GM23248 (cell line): Measurements from ENCODE around the gene PEAK1. TPM values are rescaled to one million over a fixed set of nuclear protein-coding genes. Genes with fewer than 3 reads are reported as not detected.
"Not testable (repeated sequence)": the region's sequence is repeated elsewhere in the genome, so short reads cannot be mapped to it uniquely, and the experiment has no call there.

Experiments used
- DNase-seq: peaks from one replicate; pipeline ENCODE4 v3.0.0-alpha.2; 2015
- H2AFZ ChIP-seq: fragments of 200-600 bp; sonication (generic); 2 replicates; pipeline ENCODE4 v1.6.1; 2016; ENCODE audit warnings: antibody characterized with exemption
- H3F3A ChIP-seq: fragments of 200-600 bp; sonication (generic); 2 replicates; pipeline ENCODE4 v1.6.1; 2016; ENCODE audit warnings: mild to moderate bottlenecking, antibody characterized with exemption, mixed run types; ENCODE audit not compliant: insufficient read depth
- H3K27ac ChIP-seq: fragments of 200-600 bp; sonication (generic); 2 replicates; pipeline ENCODE4 v1.5.1; 2016; ENCODE audit warnings: mild to moderate bottlenecking
- H3K27me3 ChIP-seq: fragments of 200-600 bp; sonication (generic); replicated peaks from 2 replicates; pipeline ENCODE4 v1.6.1; 2016; ENCODE audit warnings: mild to moderate bottlenecking; ENCODE audit not compliant: insufficient read depth
- H3K36me3 ChIP-seq: fragments of 200-600 bp; sonication (generic); 2 replicates; pipeline ENCODE4 v1.6.1; 2016; ENCODE audit warnings: low read depth, mild to moderate bottlenecking
- H3K4me1 ChIP-seq: fragments of 200-600 bp; sonication (generic); 2 replicates; pipeline ENCODE4 v1.6.1; 2016; ENCODE audit warnings: mild to moderate bottlenecking; ENCODE audit not compliant: insufficient read depth
- H3K4me2 ChIP-seq: fragments of 200-600 bp; sonication (generic); one replicate; pipeline ENCODE4 v1.6.1; 2016; ENCODE audit warnings: mild to moderate bottlenecking; ENCODE audit not compliant: unreplicated experiment
- H3K4me3 ChIP-seq: fragments of 200-600 bp; sonication (generic); 2 replicates; pipeline ENCODE4 v1.5.1; 2016; ENCODE audit warnings: mild to moderate bottlenecking
- H3K79me2 ChIP-seq: fragments of 200-600 bp; sonication (generic); 2 replicates; pipeline ENCODE4 v1.6.1; 2016; ENCODE audit warnings: mild to moderate bottlenecking; ENCODE audit not compliant: insufficient read depth
- H3K9ac ChIP-seq: fragments of 200-600 bp; sonication (generic); 2 replicates; pipeline ENCODE4 v1.6.1; 2016; ENCODE audit warnings: mild to moderate bottlenecking
- H3K9me2 ChIP-seq: fragments of 200-600 bp; sonication (generic); 2 replicates; pipeline ENCODE4 v1.6.1; 2016; ENCODE audit warnings: mixed run types, mild to moderate bottlenecking, moderate library complexity; ENCODE audit not compliant: insufficient read depth
- H3K9me3 ChIP-seq: fragments of 200-600 bp; sonication (generic); one replicate; pipeline ENCODE4 v1.6.1; 2017; ENCODE audit warnings: low read depth
- H4K20me1 ChIP-seq: fragments of 200-600 bp; sonication (generic); 2 replicates; pipeline ENCODE4 v1.6.0; 2016; ENCODE audit not compliant: insufficient read depth
- EZH2 ChIP-seq: fragments of 200-600 bp; sonication (generic); IDR thresholded peaks from 2 replicates; pipeline ENCODE4 v1.6.1; 2018; ENCODE audit warnings: antibody characterized with exemption, mild to moderate bottlenecking; ENCODE audit not compliant: insufficient read depth, poor library complexity, severe bottlenecking
- EZH2phosphoT487 ChIP-seq: fragments of 200-600 bp; sonication (generic); IDR thresholded peaks from 2 replicates; pipeline ENCODE4 v1.6.1; 2018; ENCODE audit warnings: antibody characterized with exemption, moderate library complexity, mild to moderate bottlenecking, low read depth; ENCODE audit not compliant: insufficient read depth
- WGBS, 2 experiments: methylation state at CpG; one replicate each; pipeline ENCODE4 v1.1.6; 2015 to 2017; ENCODE audit warnings: low lambda C conversion rate in 2 of 2, low coverage in 1 of 2; ENCODE audit errors: missing lambda C conversion rate in 2 of 2; 5-methylcytosine and 5-hydroxymethylcytosine counted together
- in situ Hi-C: fragments of 300-500 bp; cut with MboI; formaldehyde crosslinking; loops from 2 replicates; pipeline ENCODE4 v1.15.0; 2020
- polyA plus RNA-seq: library from polyadenylated mRNA; unstranded; fragments of >200 nt; fragmentation: Nextera tagmentation; extraction: Ambion mirVana; gene quantifications from 2 replicates; pipeline ENCODE4 v1.2.1, GENCODE V29; 2016
- total RNA-seq: library from RNA; depleted of rRNA; stranded (reverse); fragments of >200 nt; shearing (Covaris generic); gene quantifications from 2 replicates; pipeline ENCODE4 v1.2.3, GENCODE V29; 2014

The PEAK1 gene
- total and polyA plus RNA-seq, 2 experiments from 2014 or later = 22.4 to 74.5 TPM

GRCh38 chr15:77187751-77188464 is 232.0 kb downstream of the PEAK1 start:
- no peaks in the 10 kb centered on the region for H3K9me3 ChIP-seq
- peak overlapping the region; percentile 29 for H3K9ac ChIP-seq
- WGBS, 2 experiments = 50% methylated on average over 4 of the region's 4 CpGs
- H3K79me2 ChIP-seq = peaks cover 9% of the 10 kb centered on the region; the same call in 1 of the 2 replicates
- peak overlapping the region; percentile 55 for H3K4me2 ChIP-seq
- peaks cover 28% of the 10 kb centered on the region for H3K4me1 ChIP-seq
- TF ChIP-seq EZH2phosphoT487 (no peak), EZH2 (no peak)
- in situ Hi-C loops = no loop called here
- peak overlapping the region; percentile 9; the same call in 1 of the 2 replicates for H3K4me3 ChIP-seq
- no peaks in the 10 kb centered on the region for H3K9me2 ChIP-seq
- H2AFZ ChIP-seq = no peak overlapping the region
- H3K36me3 ChIP-seq = no peaks in the 10 kb centered on the region
- no peaks in the 10 kb centered on the region for H4K20me1 ChIP-seq
- peak overlapping the region; percentile 59 for H3K27ac ChIP-seq
- H3F3A ChIP-seq = peaks cover 15% of the 10 kb centered on the region
- no peaks in the 10 kb centered on the region for H3K27me3 ChIP-seq
- DNase-seq = peak; percentile 78

DNA sequence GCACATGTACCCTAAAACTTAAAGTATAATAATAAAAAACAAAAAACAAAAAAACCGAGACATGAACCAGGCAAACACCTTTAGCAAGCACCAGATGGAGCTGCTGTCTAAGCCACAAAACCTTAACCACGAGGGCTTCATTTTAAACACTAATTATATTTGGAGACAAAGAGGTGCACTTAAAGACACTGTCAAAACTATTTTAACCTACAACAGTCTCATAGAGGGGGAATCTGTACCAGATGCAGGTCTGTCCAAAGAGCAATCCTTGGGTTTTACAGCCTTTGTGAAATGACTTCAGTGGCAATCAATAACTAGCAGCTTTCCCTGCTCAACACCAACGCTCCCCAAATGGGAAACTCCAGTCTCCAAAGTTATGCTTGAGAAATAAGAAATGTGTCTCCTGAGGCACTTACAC is 233.3 kb downstream of the PEAK1 start:
- Histone ChIP-seq H2AFZ (no peak overlapping the region), H4K20me1 (no peaks in the 10 kb centered on the region), H3K9ac (no peak overlapping the region), H3K4me2 (no peak overlapping the region), H3K27me3 (no peaks in the 10 kb centered on the region), H3K79me2 (peaks cover 9% of the 10 kb centered on the region; the same call in 1 of the 2 replicates), H3F3A (peaks cover 18% of the 10 kb centered on the region), H3K9me2 (no peaks in the 10 kb centered on the region), H3K27ac (no peak overlapping the region), H3K36me3 (peaks cover 5% of the 10 kb centered on the region; the same call in 1 of the 2 replicates), H3K9me3 (no peaks in the 10 kb centered on the region), H3K4me1 (peaks cover 28% of the 10 kb centered on the region), H3K4me3 (no peak overlapping the region)
- in situ Hi-C loops = no loop called here
- 56% methylated on average over 3 of the region's 3 CpGs for WGBS, 2 experiments
- DNase-seq = peak; percentile 56
- no peak for TF ChIP-seq EZH2phosphoT487
- TF ChIP-seq EZH2 = no peak

DNA sequence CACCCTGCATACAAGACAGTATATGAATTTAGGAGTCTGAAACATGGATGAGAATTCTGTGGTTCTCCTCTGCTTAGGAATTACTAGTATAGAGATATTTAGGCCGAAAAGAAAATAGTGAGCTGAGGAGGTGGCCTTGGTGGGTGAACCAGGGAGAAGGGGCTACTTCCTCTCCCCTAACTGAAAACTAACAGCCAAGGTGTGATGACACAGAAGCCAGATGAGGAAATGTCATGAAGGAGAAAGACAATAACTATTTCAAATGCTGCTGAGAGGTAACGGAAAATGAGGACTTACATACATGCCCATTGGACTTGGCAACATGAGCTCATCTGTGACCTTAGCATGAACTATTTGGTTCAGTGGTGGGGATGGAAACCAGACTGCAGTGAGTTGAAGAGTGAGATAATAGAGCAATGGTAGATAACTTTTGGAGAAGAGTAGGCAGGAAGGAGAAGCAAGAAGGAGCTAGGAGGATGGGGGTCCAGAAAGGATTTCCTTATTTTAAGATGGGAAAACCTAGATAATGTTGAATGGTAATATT is 234.6 kb downstream of the PEAK1 start:
- peaks cover 9% of the 10 kb centered on the region for H3K36me3 ChIP-seq
- H3K4me1 ChIP-seq = peaks cover 31% of the 10 kb centered on the region
- in situ Hi-C loops = no loop called here
- H2AFZ ChIP-seq = no peak overlapping the region
- TF ChIP-seq EZH2 (no peak), EZH2phosphoT487 (no peak)
- no peak overlapping the region for H3K9ac ChIP-seq
- H3K4me2 ChIP-seq = no peak overlapping the region
- H3K27ac ChIP-seq = no peak overlapping the region
- H4K20me1 ChIP-seq = no peaks in the 10 kb centered on the region
- peaks cover 9% of the 10 kb centered on the region; the same call in 1 of the 2 replicates for H3K79me2 ChIP-seq
- peak; percentile 41 for DNase-seq
- H3F3A ChIP-seq = peaks cover 22% of the 10 kb centered on the region
- H3K9me3 ChIP-seq = no peaks in the 10 kb centered on the region
- H3K4me3 ChIP-seq = no peak overlapping the region
- WGBS, 2 experiments = 95 to 97% methylated on average over 2 of the region's 2 CpGs
- H3K9me2 ChIP-seq = no peaks in the 10 kb centered on the region
- H3K27me3 ChIP-seq = no peaks in the 10 kb centered on the region

DNA sequence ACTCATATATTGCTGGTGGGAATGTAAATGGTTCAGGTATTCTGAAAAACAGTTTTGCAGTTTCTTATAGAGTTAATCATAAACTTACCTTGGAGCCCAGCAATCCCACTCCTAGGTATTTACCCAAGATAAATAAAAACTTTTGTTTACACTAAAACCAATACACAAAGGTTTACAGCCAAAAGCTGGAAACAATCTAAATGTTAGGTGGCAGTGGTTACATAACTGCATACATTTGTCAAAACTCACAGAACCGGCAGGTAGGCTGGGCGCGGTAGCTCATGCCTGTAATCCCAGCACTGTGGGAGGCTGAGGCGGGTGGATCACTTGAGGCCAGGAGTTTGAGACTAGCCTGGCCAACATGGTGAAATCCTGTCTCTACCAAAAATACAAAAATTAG is 235.6 kb downstream of the PEAK1 start:
- H3K9me2 ChIP-seq, H3K4me2 ChIP-seq, H3K9me3 ChIP-seq, H3K4me3 ChIP-seq, H4K20me1 ChIP-seq, H3K9ac ChIP-seq, H3K27ac ChIP-seq, in situ Hi-C loops, H3K27me3 ChIP-seq, DNase-seq, H2AFZ ChIP-seq: not testable (repeated sequence)
- Histone ChIP-seq H3K79me2 (peaks cover 11% of the 10 kb centered on the region; the same call in 1 of the 2 replicates), H3K4me1 (peaks cover 34% of the 10 kb centered on the region), H3K36me3 (peaks cover 15% of the 10 kb centered on the region), H3F3A (peaks cover 22% of the 10 kb centered on the region)
- 83 to 94% methylated on average over 4 of the region's 4 CpGs for WGBS, 2 experiments
